Astrocyte of the spinal cord (primary cell): ENCODE results near the gene GIPR.
"Not testable (repeated sequence)": the region's sequence is repeated elsewhere in the genome, so short reads cannot be mapped to it uniquely, and the experiment has no call there.

ENCODE experiments used
- DNase-seq: peaks from one replicate; pipeline ENCODE4 v3.0.0; 2011; ENCODE audit warnings: low read depth, low spot score
- H3K4me3 ChIP-seq: 2 replicates; pipeline ENCODE4 v1.5.1; 2011; ENCODE audit warnings: low read depth, mild to moderate bottlenecking, low read length, moderate library complexity
- CTCF ChIP-seq: IDR thresholded peaks from 2 replicates; pipeline ENCODE4 v1.5.1; 2012; ENCODE audit warnings: low read depth, mild to moderate bottlenecking, low read length, inconsistent platforms
- in situ Hi-C: cut with HindIII; loops from 2 replicates; pipeline ENCODE4 v1.10.0; 2017; ENCODE audit warnings: low sequenced_read_pairs

GIPR gene

GRCh38 chr19:45667620-45668341, at the start of gene GIPR:
Gene GIPR, plus strand, starts transcription at chr19:45668221. Its CDS starts 1,300 bp downstream, at chr19:45669521.
- TF ChIP-seq CTCF, result no peak
- in situ Hi-C loops, result no loop called here
- H3K4me3 ChIP-seq, result peak within 1 kb of the TSS; percentile 12
- DNase-seq, result no peak

- no peak for DNase-seq
- no peak for TF ChIP-seq CTCF
- in situ Hi-C loops, result no loop called here
- no peak overlapping the region for H3K4me3 ChIP-seq
Observed at GRCh38 chr19:45621389-45621788, 46.6 kb upstream of the GIPR start.

GRCh38 chr19:45621976-45622503, 46.0 kb upstream of the GIPR start:
- H3K4me3 ChIP-seq, result no peak overlapping the region
- no peak for TF ChIP-seq CTCF
- in situ Hi-C loops, result no loop called here
- no peak for DNase-seq

- no peak for DNase-seq
- TF ChIP-seq CTCF, result no peak
- no peak overlapping the region for H3K4me3 ChIP-seq
- in situ Hi-C loops, result no loop called here
Observed at GRCh38 chr19:45623984-45624383, 44.0 kb upstream of the GIPR start.

- DNase-seq, in situ Hi-C loops: not testable (repeated sequence)
Observed at GRCh38 chr19:45628219-45628618, 39.8 kb upstream of the GIPR start.

GRCh38 chr19:45629704-45630103, 38.3 kb upstream of the GIPR start:
- DNase-seq, result no peak
- no peak overlapping the region for H3K4me3 ChIP-seq
- no peak for TF ChIP-seq CTCF
- in situ Hi-C loops, result no loop called here

More at GRCh38 chr19:45628219-45628618, 39.8 kb upstream of the GIPR start:
- not testable (repeated sequence) for H3K4me3 ChIP-seq

GRCh38 chr19:45630463-45630862, 37.6 kb upstream of the GIPR start:
- TF ChIP-seq CTCF, result no peak
- peak; percentile 92 for DNase-seq
- in situ Hi-C loops, result no loop called here
- H3K4me3 ChIP-seq, result no peak overlapping the region
